GM12878 (cell line): ENCODE data around the gene FKBP15. TPM values are rescaled to one million over a fixed set of nuclear protein-coding genes. Genes with fewer than 3 reads are reported as not detected.

Source experiments
- ATAC-seq: fragments of 200-7000 bp; cut with Tn5 transposase; 3 replicates; pipeline ENCODE4 v1.9.1; 2020; ENCODE audit warnings: mild to moderate bottlenecking, moderate library complexity
- BruUV-seq: library from RNA; stranded (reverse); fragments of 400-500 nt; replicated peaks from 2 replicates; lab custom pipeline; 2021; lab: Mats Ljungman, UMichigan
- CTCF ChIA-PET: fragments of 300-600 bp; sonication (Branson Sonifier 250); formaldehyde crosslinking; extraction: SDS; loops from one replicate; lab custom pipeline; 2021; ENCODE audit warnings: inconsistent platforms; lab: Yijun Ruan, JAX
- POLR2A ChIA-PET: fragments of 350-600 bp; formaldehyde crosslinking; extraction: SDS; loops from one replicate; lab custom pipeline; 2021; ENCODE audit warnings: inconsistent platforms; lab: Charles Lee
- RAD21 ChIA-PET: fragments of 300-600 bp; sonication (Branson Sonifier 250); formaldehyde crosslinking; loops from one replicate; lab custom pipeline; 2023; ENCODE audit warnings: antibody characterized with exemption; ENCODE audit not compliant: unreplicated experiment; lab: Charles Lee
- SMC1A ChIA-PET: fragments of 300-600 bp; sonication (Branson Sonifier 250); formaldehyde crosslinking; loops from one replicate; lab custom pipeline; 2023; ENCODE audit not compliant: unreplicated experiment, uncharacterized antibody; lab: Charles Lee
- DNase-seq: peaks from one replicate; pipeline ENCODE4 v3.0.0-alpha.2; 2011; ENCODE audit warnings: low read depth, low spot score
- FAIRE-seq: peaks from 3 replicates; lab custom pipeline; 2011; peaks lifted over from hg19 to GRCh38; lab: Jason Lieb, UNC
- H2AFZ ChIP-seq: 2 replicates; pipeline ENCODE4 v1.6.0; 2011; ENCODE audit warnings: low read depth, low read length, control low read depth; ENCODE audit not compliant: control insufficient read depth
- H3K27ac ChIP-seq: 2 replicates; pipeline ENCODE4 v1.5.1; 2011; ENCODE audit warnings: control low read depth; ENCODE audit not compliant: control insufficient read depth, insufficient read depth
- H3K27me3 ChIP-seq, 2 experiments: replicated peaks in 1 of 2; 2 replicates each; pipeline versions ENCODE4 v1.6.0 to v1.6.1; 2011; ENCODE audit warnings: low read length in 1 of 2; ENCODE audit not compliant: control insufficient read depth in 2 of 2, insufficient read depth in 2 of 2
- H3K36me3 ChIP-seq, 2 experiments: 2 replicates each; pipeline ENCODE4 v1.5.1; 2011; ENCODE audit warnings: low read length in 1 of 2; ENCODE audit not compliant: control insufficient read depth in 2 of 2, insufficient read depth in 2 of 2
- H3K4me1 ChIP-seq: 2 replicates; pipeline ENCODE4 v1.6.1; 2011; ENCODE audit warnings: mild to moderate bottlenecking, low read length, moderate library complexity, mixed read lengths; ENCODE audit not compliant: control insufficient read depth, insufficient read depth
- H3K4me2 ChIP-seq: 2 replicates; pipeline ENCODE4 v1.6.0; 2011; ENCODE audit warnings: control low read depth; ENCODE audit not compliant: control insufficient read depth, insufficient read depth
- H3K4me3 ChIP-seq: fragments of 200-600 bp; sonication (generic); 2 replicates; pipeline ENCODE4 v1.5.1; 2016
- H3K79me2 ChIP-seq: 2 replicates; pipeline ENCODE4 v1.6.0; 2011; ENCODE audit warnings: low read length; ENCODE audit not compliant: control insufficient read depth, insufficient read depth
- H3K9ac ChIP-seq: 2 replicates; pipeline ENCODE4 v1.8.0; 2011; ENCODE audit warnings: low read length, control low read depth, mixed read lengths; ENCODE audit not compliant: control insufficient read depth, insufficient read depth
- H3K9me3 ChIP-seq: replicated peaks from 3 replicates; pipeline ENCODE4 v1.5.1; 2011; ENCODE audit warnings: mild to moderate bottlenecking, low read length; ENCODE audit not compliant: control insufficient read depth, insufficient read depth
- H4K20me1 ChIP-seq: 2 replicates; pipeline ENCODE4 v1.6.0; 2011; ENCODE audit not compliant: control insufficient read depth, insufficient read depth
- BCLAF1 ChIP-seq: fragments of 450-650 bp; IDR thresholded peaks from 2 replicates; pipeline ENCODE4 v1.6.1; 2017; ENCODE audit warnings: antibody characterized with exemption, mild to moderate bottlenecking, moderate library complexity
- BHLHE40 ChIP-seq, 2 experiments: fragments of 450-650 bp in 1 of 2; IDR thresholded peaks; 2 replicates each; pipeline ENCODE4 v1.6.1; 2011 to 2017; ENCODE audit warnings: low read depth in 2 of 2, borderline replicate concordance in 1 of 2, improper control_type of control experiment in 1 of 2, low read length in 1 of 2, mild to moderate bottlenecking in 1 of 2
- CHD2 ChIP-seq: IDR thresholded peaks from 2 replicates; pipeline ENCODE4 v1.6.1; 2011; ENCODE audit warnings: low read depth, low read length, improper control_type of control experiment, borderline replicate concordance
- CHD4 ChIP-seq: fragments of 200-600 bp; sonication (generic); IDR thresholded peaks from 2 replicates; pipeline ENCODE4 v1.6.1; 2016; ENCODE audit warnings: mild to moderate bottlenecking
- E2F4 ChIP-seq: IDR thresholded peaks from 2 replicates; pipeline ENCODE4 v1.6.1; 2012; ENCODE audit warnings: low read depth, low read length, improper control_type of control experiment
- EP300 ChIP-seq, 2 experiments: fragments of 150-350 bp in 1 of 2; IDR thresholded peaks; 2 replicates each; pipeline ENCODE4 v1.6.1; 2011 to 2012; ENCODE audit warnings: low read depth in 2 of 2, low read length in 2 of 2, borderline replicate concordance in 1 of 2, improper control_type of control experiment in 1 of 2, inconsistent platforms in 1 of 2; ENCODE audit not compliant: control insufficient read depth in 1 of 2
- FOXK2 ChIP-seq: fragments of 450-650 bp; IDR thresholded peaks from 2 replicates; pipeline ENCODE4 v1.6.1; 2017; ENCODE audit warnings: mild to moderate bottlenecking, moderate library complexity
- HDAC2 ChIP-seq: fragments of 200-600 bp; sonication (generic); IDR thresholded peaks from 2 replicates; pipeline ENCODE4 v1.6.1; 2017
- KAT2A ChIP-seq: conservative IDR thresholded peaks from 2 replicates; pipeline ENCODE4 v1.6.1; 2011; ENCODE audit warnings: low read depth, low read length; ENCODE audit not compliant: control insufficient read depth
- MLLT1 ChIP-seq: fragments of 450-650 bp; IDR thresholded peaks from 2 replicates; pipeline ENCODE4 v1.6.1; 2016; ENCODE audit warnings: mild to moderate bottlenecking
- MTA2 ChIP-seq: fragments of 450-650 bp; IDR thresholded peaks from 2 replicates; pipeline ENCODE4 v1.6.1; 2016; ENCODE audit warnings: low read depth, mild to moderate bottlenecking, moderate library complexity
- PKNOX1 ChIP-seq: fragments of 450-650 bp; IDR thresholded peaks from 2 replicates; pipeline ENCODE4 v1.6.1; 2016; ENCODE audit warnings: mild to moderate bottlenecking
- RAD21 ChIP-seq: IDR thresholded peaks from 2 replicates; pipeline ENCODE4 v1.6.1; 2011; ENCODE audit warnings: mild to moderate bottlenecking, low read depth, low read length, moderate library complexity; ENCODE audit not compliant: insufficient read depth
- RELA ChIP-seq: fragments of 450-650 bp; IDR thresholded peaks from 2 replicates; pipeline ENCODE4 v1.8.0; 2014; ENCODE audit warnings: borderline replicate concordance; ENCODE audit not compliant: partially characterized antibody
- RUNX3 ChIP-seq: IDR thresholded peaks from 2 replicates; pipeline ENCODE4 v1.6.1; 2012; ENCODE audit warnings: low read length, inconsistent platforms
- WGBS: methylation state at CpG from one replicate; pipeline ENCODE4 v1.1.6; 2016; ENCODE audit warnings: low lambda C conversion rate; ENCODE audit not compliant: insufficient replicate concordance, insufficient coverage; ENCODE audit errors: missing lambda C conversion rate; 5-methylcytosine and 5-hydroxymethylcytosine counted together
- in situ Hi-C: fragments of 300-500 bp; cut with MboI; formaldehyde crosslinking; loops from 9 replicates; pipeline ENCODE4 v1.14.3; 2018; ENCODE audit warnings: mixed read lengths
- intact Hi-C: fragments of 100-400 bp; cut with micrococcal nuclease; formaldehyde crosslinking; loops from one replicate; pipeline ENCODE4 v1.14.2; 2022; ENCODE audit not compliant: unreplicated experiment
- polyA plus RNA-seq, 11 experiments: library from polyadenylated mRNA; depleted of rRNA in 4 of 11; unstranded in 6 of 11; stranded (reverse) in 5 of 11; fragments of >200 nt; fragmentation: Nextera tagmentation in 4 of 11; fragmentation: Illumina TruSeq in 1 of 11; extraction: Ambion mirVana in 4 of 11; extraction: Trizol in 1 of 11; gene quantifications; 1 replicate in 1 of 11; 2 replicates in 10 of 11; pipeline versions ENCODE4 v1.2.1 to v1.2.3, GENCODE V29; 2011 to 2016; ENCODE audit warnings: inconsistent platforms in 2 of 11, missing spikeins in 2 of 11, low read depth in 1 of 11
- total RNA-seq, 4 experiments: library from RNA; depleted of rRNA in 3 of 4; stranded (reverse); fragments of >200 nt in 3 of 4; fragmentation: Illumina TruSeq in 1 of 4; extraction: Trizol in 1 of 4; gene quantifications; 2 replicates each; pipeline versions ENCODE4 v1.2.1 to v1.2.3, GENCODE V29; 2013 to 2021

Gene FKBP15
- total and polyA plus RNA-seq, 10 of the 15 experiments (the other 5 are each of a cell fraction or from before 2014, with no cell fraction given), result 5.0 to 53.4 (median 21.2) TPM

GRCh38 chr9:113173341-113173740, 47.7 kb downstream of the FKBP15 start:
- TF ChIP-seq RUNX3 (no peak), PKNOX1 (no peak), EP300 (IDR thresholded peaks at IDR 0.05; ENCODE audit: borderline replicate concordance in 1 of 2, control insufficient read depth in 1 of 2, low read depth in 2 of 2, low read length in 2 of 2) (no peak), MTA2 (no peak), RELA (no peak), FOXK2 (no peak), MLLT1 (no peak), HDAC2 (no peak), BHLHE40 (IDR thresholded peaks at IDR 0.05; ENCODE audit: borderline replicate concordance in 1 of 2, low read depth in 2 of 2, low read length in 1 of 2) (no peak), KAT2A (no peak), RAD21 (no peak), CHD4 (no peak), E2F4 (no peak), BCLAF1 (no peak), CHD2 (no peak)
- no peaks in the 10 kb centered on the region for H3K27me3 ChIP-seq
- H3K27ac ChIP-seq, result no peak overlapping the region
- FAIRE-seq (no peak), DNase-seq (no peak), ATAC-seq (no peak)
- 96% methylated on average over 3 of the region's 3 CpGs for WGBS
- BruUV-seq, result no TSS peak
- peaks cover 33 to 67% of the 10 kb centered on the region in 2 experiments for H3K36me3 ChIP-seq
- ChIA-PET CTCF (no interaction called here), SMC1A (interaction anchor here (1.6 to 1.8 kb wide), 2 partner anchors 17 to 47 kb away, joined by 5 to 6 read pairs; partner anchors contain the start of gene FKBP15), RAD21 (no interaction called here), POLR2A (no interaction called here)
- no peak overlapping the region for H3K4me2 ChIP-seq
- no peak overlapping the region for H3K4me3 ChIP-seq
- H3K4me1 ChIP-seq, result no peaks in the 10 kb centered on the region
- intact Hi-C loops (no loop called here), in situ Hi-C loops (no loop called here)
- H3K79me2 ChIP-seq, result no peaks in the 10 kb centered on the region
- no peak overlapping the region for H3K9ac ChIP-seq
- no peaks in the 10 kb centered on the region for H4K20me1 ChIP-seq
- H3K9me3 ChIP-seq, result no peaks in the 10 kb centered on the region
- no peak overlapping the region for H2AFZ ChIP-seq
